Spleen (tissue), 11 donors: ENCODE results near the gene FAAP100. TPM values are rescaled to one million over a fixed set of nuclear protein-coding genes. Genes with fewer than 3 reads are reported as not detected.

Source experiments
- DNase-seq: peaks from one replicate; pipeline ENCODE4 v3.0.0-alpha.2; 2020
- H3K27ac ChIP-seq, 8 donors: fragments of 200-600 bp; sonication (generic) in 7 of 8; 1 replicate in 4 of 8; 2 replicates in 4 of 8; pipeline versions ENCODE4 v1.5.0 to v1.8.0; 2016 to 2021; ENCODE audit warnings: inconsistent platforms in 4 of 8, mild to moderate bottlenecking in 4 of 8, moderate library complexity in 1 of 8
- H3K27me3 ChIP-seq, 7 donors: fragments of 200-600 bp; sonication (generic) in 6 of 7; replicated peaks in 1 of 7; 1 replicate in 4 of 7; 2 replicates in 3 of 7; pipeline versions ENCODE4 v1.5.0 to v1.8.0; 2016 to 2021; ENCODE audit warnings: inconsistent platforms in 3 of 7, mild to moderate bottlenecking in 1 of 7
- H3K36me3 ChIP-seq, 6 donors: fragments of 200-600 bp; sonication (generic) in 5 of 6; 1 replicate in 4 of 6; 2 replicates in 2 of 6; pipeline versions ENCODE4 v1.5.0 to v1.8.0; 2016 to 2021; ENCODE audit warnings: inconsistent platforms in 2 of 6
- H3K4me1 ChIP-seq, 6 donors: fragments of 200-600 bp; sonication (generic) in 5 of 6; 1 replicate in 3 of 6; 2 replicates in 3 of 6; pipeline versions ENCODE4 v1.5.0 to v1.8.0; 2016 to 2021; ENCODE audit warnings: inconsistent platforms in 3 of 6
- H3K4me3 ChIP-seq, 8 donors: fragments of 200-600 bp; sonication (generic) in 7 of 8; 1 replicate in 4 of 8; 2 replicates in 4 of 8; pipeline versions ENCODE4 v1.5.0 to v1.8.0; 2016 to 2021; ENCODE audit warnings: inconsistent platforms in 4 of 8, mild to moderate bottlenecking in 4 of 8, moderate library complexity in 2 of 8
- H3K9me3 ChIP-seq, 8 donors: fragments of 200-600 bp; sonication (generic) in 7 of 8; 1 replicate in 4 of 8; 2 replicates in 4 of 8; pipeline versions ENCODE4 v1.5.0 to v1.8.0; 2016 to 2021; ENCODE audit warnings: inconsistent platforms in 4 of 8
- CTCF ChIP-seq, 11 experiments: fragments of 200-600 bp in 7 of 11; fragments of 450-650 bp in 4 of 11; sonication (generic) in 4 of 11; IDR thresholded peaks in 8 of 11; conservative IDR thresholded peaks in 3 of 11; 1 replicate in 7 of 11; 2 replicates in 4 of 11; pipeline versions ENCODE4 v1.4.0 to v1.8.0; 2016 to 2021; ENCODE audit warnings: antibody characterized with exemption in 11 of 11, inconsistent platforms in 4 of 11, mild to moderate bottlenecking in 1 of 11
- POLR2A ChIP-seq, 3 donors: fragments of 450-650 bp; IDR thresholded peaks; one replicate each; pipeline ENCODE4 v1.5.1; 2017; ENCODE audit warnings: antibody characterized with exemption in 3 of 3, mild to moderate bottlenecking in 1 of 3
- POLR2AphosphoS5 ChIP-seq, 3 donors: sonication (generic); formaldehyde crosslinking; IDR thresholded peaks; one replicate each; pipeline ENCODE4 v1.5.1; 2017; ENCODE audit warnings: antibody characterized with exemption in 3 of 3
- WGBS, 5 donors: extraction: QIAGEN DNeasy Blood & Tissue Kit in 3 of 5; methylation state at CpG; one replicate each; pipeline versions ENCODE4 v1.1.5 to v1.1.7; 2013 to 2018; 5-methylcytosine and 5-hydroxymethylcytosine counted together
- intact Hi-C: fragments of 100-400 bp; cut with DNase I; formaldehyde crosslinking; loops from one replicate; pipeline ENCODE4 v1.15.0; 2023; ENCODE audit warnings: low total_unique reads
- polyA plus RNA-seq, 3 donors: library from polyadenylated mRNA; stranded (reverse); fragments of 200-250 nt; gene quantifications; one replicate each; pipeline ENCODE4 v1.2.1, GENCODE V29; 2013
- total RNA-seq, 7 donors: library from RNA; depleted of rRNA in 3 of 7; stranded (reverse); fragments of >200 nt in 3 of 7; fragmentation: NEBNext Ultra II Directional in 4 of 7; extraction: Animal tissue kit (Norgen Biotek cat#: 25700) in 4 of 7; gene quantifications; one replicate each; pipeline versions ENCODE4 v1.1.0 to v1.2.1, GENCODE V29; 2016 to 2021
- donor health status: healthy with polysubstance abuse.
- donor health status: DM: no; HTN: no; CAD: no; lungs with moderate emphysema.
- donor health status: DM: no; HTN: no; CAD: no.
- donor health status: Bipolar disorder and iron deficiency.
- donor health status: healthy.
- donor health status: DM: no; HTN: no; CAD: no.
- donor health status: DM: yes; HTN: yes; CAD: no.

FAAP100 gene
- total and polyA plus RNA-seq, 10 donors = 32.2 to 77.2 (median 50.9) TPM

GRCh38 chr17:81493198-81494038 is 58.7 kb downstream of the FAAP100 start:
- intact Hi-C loops = no loop called here
- H3K4me1 ChIP-seq = peaks cover 2 to 28% (median 12%) of the 10 kb centered on the region in 6 donors
- H3K27ac ChIP-seq = no peak overlapping the region
- WGBS, 5 donors = 79 to 89% (median 87%) methylated on average over 14 to 16 of the region's 16 CpGs
- peaks cover 0 to 30% (median 0%) of the 10 kb centered on the region in 7 donors for H3K27me3 ChIP-seq
- no peak for DNase-seq
- no peaks in the 10 kb centered on the region for H3K9me3 ChIP-seq
- H3K4me3 ChIP-seq = no peak overlapping the region
- TF ChIP-seq CTCF (IDR thresholded peaks at IDR 0.05 in 8 of 11, conservative IDR thresholded peaks at IDR 0.05 in 3 of 11) = no peak
- TF ChIP-seq POLR2A (IDR thresholded peaks at IDR 0.05) = no peak
- no peak for TF ChIP-seq POLR2AphosphoS5 (IDR thresholded peaks at IDR 0.05)
- H3K36me3 ChIP-seq = no peaks in the 10 kb centered on the region

GRCh38 chr17:81492706-81493105 is 59.4 kb downstream of the FAAP100 start:
- Histone ChIP-seq H3K27me3 (peaks cover 0 to 37% (median 0%) of the 10 kb centered on the region in 7 donors), H3K4me1 (peaks cover 6 to 35% (median 15%) of the 10 kb centered on the region in 6 donors), H3K9me3 (no peaks in the 10 kb centered on the region), H3K4me3 (no peak overlapping the region), H3K36me3 (no peaks in the 10 kb centered on the region), H3K27ac (no peak overlapping the region)
- TF ChIP-seq CTCF (IDR thresholded peaks at IDR 0.05 in 8 of 11, conservative IDR thresholded peaks at IDR 0.05 in 3 of 11) = no peak
- no peak for TF ChIP-seq POLR2AphosphoS5 (IDR thresholded peaks at IDR 0.05)
- no peak for TF ChIP-seq POLR2A (IDR thresholded peaks at IDR 0.05)
- 74 to 94% (median 80%) methylated on average over 9 of the region's 9 CpGs for WGBS, 5 donors
- intact Hi-C loops = no loop called here
- no peak for DNase-seq

GRCh38 chr17:81492202-81492601 is 60.0 kb downstream of the FAAP100 start:
- WGBS, 5 donors = 63 to 75% (median 71%) methylated on average over 18 of the region's 18 CpGs
- Histone ChIP-seq H3K9me3 (no peaks in the 10 kb centered on the region), H3K4me3 (no peak overlapping the region), H3K4me1 (peaks cover 10 to 40% (median 20%) of the 10 kb centered on the region in 6 donors), H3K36me3 (no peaks in the 10 kb centered on the region), H3K27ac (no peak overlapping the region), H3K27me3 (peaks cover 0 to 42% (median 0%) of the 10 kb centered on the region in 7 donors)
- TF ChIP-seq POLR2A (IDR thresholded peaks at IDR 0.05) = no peak
- TF ChIP-seq CTCF (IDR thresholded peaks at IDR 0.05 in 8 of 11, conservative IDR thresholded peaks at IDR 0.05 in 3 of 11) = no peak
- TF ChIP-seq POLR2AphosphoS5 (IDR thresholded peaks at IDR 0.05) = no peak
- intact Hi-C loops = no loop called here
- DNase-seq = no peak

GRCh38 chr17:81491761-81492160 is 60.4 kb downstream of the FAAP100 start:
- H3K4me3 ChIP-seq = no peak overlapping the region
- no peaks in the 10 kb centered on the region for H3K36me3 ChIP-seq
- 23 to 49% (median 46%) methylated on average over 4 to 5 of the region's 5 CpGs for WGBS, 5 donors
- H3K27ac ChIP-seq = no peak overlapping the region
- no peak for DNase-seq
- TF ChIP-seq POLR2AphosphoS5 (IDR thresholded peaks at IDR 0.05) (no peak), POLR2A (IDR thresholded peaks at IDR 0.05) (no peak), CTCF (IDR thresholded peaks at IDR 0.05 in 8 of 11, conservative IDR thresholded peaks at IDR 0.05 in 3 of 11) (no peak)
- H3K4me1 ChIP-seq = peaks cover 10 to 44% (median 23%) of the 10 kb centered on the region in 6 donors
- no peaks in the 10 kb centered on the region for H3K9me3 ChIP-seq
- intact Hi-C loops = no loop called here
- peaks cover 0 to 47% (median 0%) of the 10 kb centered on the region in 7 donors for H3K27me3 ChIP-seq
